ENCODE data around the gene VGF.

The VGF gene

GRCh38 chr7:101163279-101164070 lies 1.9 kb downstream of the VGF start (continued):
- peak; percentile 58; the same call in 1 of the 2 replicates for TF ChIP-seq WT1 (tag by site-specific recombination; IDR thresholded peaks at IDR 0.05)
- TF ChIP-seq ZNF513 (tag by site-specific recombination; IDR thresholded peaks at IDR 0.05) = peak; percentile 76
- TF ChIP-seq GLI4 (tag by site-specific recombination; IDR thresholded peaks at IDR 0.05) = peak; percentile 86
- TF ChIP-seq PATZ1 (tag by site-specific recombination; IDR thresholded peaks at IDR 0.05) = peak; percentile 85
- TF ChIP-seq ZNF501 (tag by site-specific recombination; IDR thresholded peaks at IDR 0.05) = peak; percentile 39; the same call in 1 of the 2 replicates
- no peak for TF ChIP-seq ZSCAN30 (tag by site-specific recombination; IDR thresholded peaks at IDR 0.05)
- TF ChIP-seq ZNF624 (tag by site-specific recombination; IDR thresholded peaks at IDR 0.05) = no peak
- no peak for TF ChIP-seq ZNF510 (tag by site-specific recombination; IDR thresholded peaks at IDR 0.05; ENCODE audit: insufficient replicate concordance)
- TF ChIP-seq ZBTB6 (tag by site-specific recombination; IDR thresholded peaks at IDR 0.05) = no peak
- no peak for TF ChIP-seq TCF7L2 (IDR thresholded peaks at IDR 0.05; ENCODE audit: borderline replicate concordance, low read depth, low read length)
- TF ChIP-seq REST (tag by site-specific recombination; IDR thresholded peaks at IDR 0.05) = peak; percentile 80
- TF ChIP-seq ZNF792 (tag by site-specific recombination; IDR thresholded peaks at IDR 0.05) = no peak
- no peak for TF ChIP-seq ZNF555 (tag by site-specific recombination; conservative IDR thresholded peaks at IDR 0.05)
- TF ChIP-seq ZNF416 (tag by site-specific recombination; IDR thresholded peaks at IDR 0.05) = no peak
- no peak for TF ChIP-seq ZNF133 (tag by site-specific recombination; IDR thresholded peaks at IDR 0.05)
- TF ChIP-seq ZNF366 (tag by site-specific recombination; conservative IDR thresholded peaks at IDR 0.05) = peak; percentile 60
- TF ChIP-seq OSR2 (tag by site-specific recombination; IDR thresholded peaks at IDR 0.05) = peak; percentile 40
- TF ChIP-seq TRIM28 (IDR thresholded peaks at IDR 0.05; ENCODE audit: borderline replicate concordance, low read length) = no peak
- no peak for TF ChIP-seq ZNF146 (tag by site-specific recombination; IDR thresholded peaks at IDR 0.05)
- no peak for TF ChIP-seq ZFP3 (tag by site-specific recombination; IDR thresholded peaks at IDR 0.05; ENCODE audit: low read depth)
- TF ChIP-seq ZBTB21 (tag by site-specific recombination; IDR thresholded peaks at IDR 0.05) = peak; percentile 35; the same call in 1 of the 2 replicates
- peak; percentile 85 for TF ChIP-seq GLIS2 (tag by site-specific recombination; IDR thresholded peaks at IDR 0.05)
- TF ChIP-seq ZNF48 (tag by site-specific recombination; IDR thresholded peaks at IDR 0.05) = no peak
- TF ChIP-seq ZNF23 (tag by site-specific recombination; IDR thresholded peaks at IDR 0.05; ENCODE audit: borderline replicate concordance) = no peak
- peak; percentile 75; the same call in 1 of the 2 replicates for TF ChIP-seq KLF7 (tag by site-specific recombination; IDR thresholded peaks at IDR 0.05; ENCODE audit: borderline replicate concordance)
- no peak for TF ChIP-seq ZNF350 (tag by site-specific recombination; IDR thresholded peaks at IDR 0.05)
- TF ChIP-seq ZBTB49 (tag by site-specific recombination; IDR thresholded peaks at IDR 0.05; ENCODE audit: low read depth) = no peak
- TF ChIP-seq GLIS1 (tag by site-specific recombination; IDR thresholded peaks at IDR 0.05) = peak; percentile 67
- TF ChIP-seq ZNF10 (tag by site-specific recombination; IDR thresholded peaks at IDR 0.05) = no peak
- no peak for TF ChIP-seq ZNF571 (tag by site-specific recombination; IDR thresholded peaks at IDR 0.05)
- peak; percentile 97 for TF ChIP-seq ZBTB17 (tag by site-specific recombination; IDR thresholded peaks at IDR 0.05)

All from HEK293 (cell line).